HG02642 (cell line): ENCODE results near the gene PLPPR3.

Source experiments
- ATAC-seq: cut with Tn5 transposase; IDR thresholded peaks from one replicate; pipeline ENCODE4 v1.9.1; 2021; ENCODE audit warnings: mild to moderate bottlenecking; ENCODE audit not compliant: unreplicated experiment, poor library complexity

The PLPPR3 gene

GRCh38 chr19:810883-811489, 10.8 kb downstream of the PLPPR3 start:
- ATAC-seq = no peak

- no peak for ATAC-seq
These were observed 11.5 kb downstream of the PLPPR3 start for GRCh38 chr19:810077-810855.

GRCh38 chr19:808423-808775, 13.4 kb downstream of the PLPPR3 start:
- ATAC-seq = no peak

GRCh38 chr19:807627-808422, 13.9 kb downstream of the PLPPR3 start:
- ATAC-seq = no peak

- ATAC-seq = no peak
These were observed 14.8 kb downstream of the PLPPR3 start for GRCh38 chr19:806815-807421.

GRCh38 chr19:805600-806550, 15.9 kb downstream of the PLPPR3 start:
- no peak for ATAC-seq

- ATAC-seq = no peak
These were observed 16.6 kb downstream of the PLPPR3 start for GRCh38 chr19:805166-805551.

GRCh38 chr19:804419-805165, 17.2 kb downstream of the PLPPR3 start:
- ATAC-seq = no peak

GRCh38 chr19:803686-804418, 17.9 kb downstream of the PLPPR3 start:
- ATAC-seq = no peak

GRCh38 chr19:803099-803561, 18.6 kb downstream of the PLPPR3 start:
- ATAC-seq = no peak

GRCh38 chr19:802498-803098, 19.2 kb downstream of the PLPPR3 start:
- ATAC-seq = no peak

GRCh38 chr19:801861-802497, 19.8 kb downstream of the PLPPR3 start:
- ATAC-seq = no peak

- ATAC-seq = no peak
These were observed 20.5 kb downstream of the PLPPR3 start for GRCh38 chr19:801030-801860.

- ATAC-seq = no peak
These were observed 21.3 kb downstream of the PLPPR3 start for GRCh38 chr19:800360-801029.

GRCh38 chr19:799076-799881, 22.5 kb downstream of the PLPPR3 start:
- no peak for ATAC-seq
